OCI-LY7 (cell line): Measurements from ENCODE around the gene MCTP2.

Experiments
- CTCF ChIP-seq: fragments of 200-600 bp; sonication (generic); conservative IDR thresholded peaks from 2 replicates; pipeline ENCODE4 v1.5.1; 2014; ENCODE audit warnings: mild to moderate bottlenecking, antibody characterized with exemption, low read length, moderate library complexity, mixed read lengths
- EZH2phosphoT487 ChIP-seq: fragments of 200-600 bp; sonication (generic); IDR thresholded peaks from 2 replicates; pipeline ENCODE4 v1.6.1; 2018; ENCODE audit warnings: low read depth, borderline replicate concordance, mild to moderate bottlenecking, mixed run types, antibody characterized with exemption, low read length, moderate library complexity, mixed read lengths

GRCh38 chr15:94279736-94280135, 48.4 kb downstream of the MCTP2 start:
- no peak for TF ChIP-seq EZH2phosphoT487
- no peak for TF ChIP-seq CTCF
